ENCODE results near the gene FOXL3.

FOXL3 gene

GRCh38 chr7:339062-339342 is 49.0 kb downstream of the FOXL3 start:
- Mint-ChIP-seq H3K36me3 (no peaks in the 10 kb centered on the region), H3K27me3 (no peaks in the 10 kb centered on the region), H3K27ac (no peak overlapping the region), H3K4me1 (peaks cover 13% of the 10 kb centered on the region), H3K4me3 (no peak overlapping the region), H3K9me3 (no peaks in the 10 kb centered on the region)

GRCh38 chr7:339696-340095 is 49.7 kb downstream of the FOXL3 start:
- no peak overlapping the region for H3K27ac Mint-ChIP-seq
- no peaks in the 10 kb centered on the region for H3K27me3 Mint-ChIP-seq
- no peaks in the 10 kb centered on the region for H3K9me3 Mint-ChIP-seq
- no peaks in the 10 kb centered on the region for H3K36me3 Mint-ChIP-seq
- peaks cover 10% of the 10 kb centered on the region for H3K4me1 Mint-ChIP-seq
- H3K4me3 Mint-ChIP-seq, result no peak overlapping the region

GRCh38 chr7:340200-340937 is 50.4 kb downstream of the FOXL3 start:
- Mint-ChIP-seq H3K4me3 (no peak overlapping the region), H3K36me3 (no peaks in the 10 kb centered on the region), H3K27ac (no peak overlapping the region), H3K4me1 (peaks cover 6% of the 10 kb centered on the region), H3K9me3 (no peaks in the 10 kb centered on the region), H3K27me3 (no peaks in the 10 kb centered on the region)
